Body of pancreas (tissue), 4 donors: ENCODE data around the gene C1orf146.

ENCODE experiments used
- CTCF ChIP-seq, 7 experiments: fragments of 450-650 bp in 4 of 7; fragments of 200-600 bp in 3 of 7; sonication (generic) in 3 of 7; IDR thresholded peaks; one replicate each; pipeline ENCODE4 v1.5.1; 2016 to 2019; ENCODE audit warnings: antibody characterized with exemption in 7 of 7
- POLR2A ChIP-seq, 3 donors: fragments of 450-650 bp; IDR thresholded peaks; one replicate each; pipeline ENCODE4 v1.6.1; 2016; ENCODE audit warnings: antibody characterized with exemption in 3 of 3, mild to moderate bottlenecking in 2 of 3

GRCh38 chr1:92259350-92259749 lies 41.6 kb downstream of the C1orf146 start:
- no peak for TF ChIP-seq POLR2A (IDR thresholded peaks at IDR 0.05)
- no peak for TF ChIP-seq CTCF (IDR thresholded peaks at IDR 0.05)
